ENCODE measurements around the gene CCDC106.

The CCDC106 gene

GRCh38 chr19:55638864-55639359 is 9.1 kb upstream of the CCDC106 start:
- no peak for DNase-seq

- no peak for DNase-seq
Measured at GRCh38 chr19:55640043-55640576, 7.9 kb upstream of the CCDC106 start.

- DNase-seq: no peak
Measured at GRCh38 chr19:55640577-55641425, 7.2 kb upstream of the CCDC106 start, which contains the start of gene ZNF580. ZNF580 (plus strand) TSS chr19:55641002; CDS start chr19:55642509, 1,507 bp downstream.

- DNase-seq: no peak
Measured at GRCh38 chr19:55641426-55642152, 6.4 kb upstream of the CCDC106 start.

- no peak for DNase-seq
Measured at GRCh38 chr19:55642153-55643002, 5.6 kb upstream of the CCDC106 start.

GRCh38 chr19:55643003-55643886 is 4.8 kb upstream of the CCDC106 start, which contains the start of gene ZNF581:
ZNF581 (plus strand) TSS chr19:55643649; CDS start chr19:55644572, 923 bp downstream.
- no peak for DNase-seq

- DNase-seq: no peak
Measured at GRCh38 chr19:55643887-55644176, 4.2 kb upstream of the CCDC106 start.

GRCh38 chr19:55644191-55644833 is 3.7 kb upstream of the CCDC106 start:
- no peak for DNase-seq

- DNase-seq: no peak
Measured at GRCh38 chr19:55644842-55645511, 3.0 kb upstream of the CCDC106 start.

GRCh38 chr19:55645512-55645881 is 2.5 kb upstream of the CCDC106 start:
- no peak for DNase-seq

GRCh38 chr19:55646889-55647731 is 902 bp upstream of the CCDC106 start:
- no peak for DNase-seq

- no peak for DNase-seq
Measured at GRCh38 chr19:55648585-55649267, 714 bp downstream of the CCDC106 start.

- DNase-seq: no peak
Measured at GRCh38 chr19:55649268-55650125, 1.5 kb downstream of the CCDC106 start.

GRCh38 chr19:55650126-55650557 is 2.1 kb downstream of the CCDC106 start:
- no peak for DNase-seq

GRCh38 chr19:55650602-55651230 is 2.7 kb downstream of the CCDC106 start:
- no peak for DNase-seq

GRCh38 chr19:55651236-55651635 is 3.2 kb downstream of the CCDC106 start:
- DNase-seq: no peak

Data from NCI-H2107 (cell line).